Mesothelial cell of epicardium (in vitro differentiated cells): ENCODE data around the gene C2CD2L. TPM values are rescaled to one million over a fixed set of nuclear protein-coding genes. Genes with fewer than 3 reads are reported as not detected.
"Not testable (repeated sequence)": the region's sequence is repeated elsewhere in the genome, so short reads cannot be mapped to it uniquely, and the experiment has no call there.

Experiments
- DNase-seq, 2 experiments: peaks; one replicate each; pipeline ENCODE4 v3.0.0; 2021; ENCODE audit warnings: low spot score in 2 of 2; ENCODE audit not compliant: unreplicated experiment in 2 of 2
- H3K27ac Mint-ChIP-seq: 2 replicates; pipeline ENCODE4 v1.8.0; 2021; ENCODE audit warnings: mixed read lengths
- H3K27me3 Mint-ChIP-seq: 2 replicates; pipeline ENCODE4 v1.8.0; 2021; ENCODE audit warnings: low read depth, mixed read lengths
- H3K36me3 Mint-ChIP-seq: 2 replicates; pipeline ENCODE4 v1.8.0; 2021; ENCODE audit warnings: mixed read lengths
- H3K4me1 Mint-ChIP-seq: 2 replicates; pipeline ENCODE4 v1.8.0; 2021; ENCODE audit warnings: mixed read lengths
- H3K4me3 Mint-ChIP-seq: 2 replicates; pipeline ENCODE4 v1.8.0; 2021; ENCODE audit warnings: mild to moderate bottlenecking, moderate library complexity, mixed read lengths
- H3K9me3 Mint-ChIP-seq: 2 replicates; pipeline ENCODE4 v1.8.0; 2021; ENCODE audit warnings: mixed read lengths
- CTCF ChIP-seq: fragments of 200-600 bp; sonication (generic); IDR thresholded peaks from one replicate; pipeline ENCODE4 v1.5.0; 2021; ENCODE audit warnings: antibody characterized with exemption; ENCODE audit not compliant: unreplicated experiment
- total RNA-seq: library from RNA; stranded (reverse); gene quantifications from 3 replicates; pipeline ENCODE4 v1.2.1, GENCODE V29; 2021

C2CD2L gene
- total RNA-seq, 1 donor from 2014 or later, result 10.0 TPM

- TF ChIP-seq CTCF, result no peak
- Mint-ChIP-seq H3K9me3 (no peaks in the 10 kb centered on the region), H3K36me3 (peaks cover 20% of the 10 kb centered on the region), H3K4me1 (peaks cover 34% of the 10 kb centered on the region), H3K27ac (peak overlapping the region; percentile 94), H3K4me3 (peak overlapping the region; percentile 89), H3K27me3 (no peaks in the 10 kb centered on the region)
- DNase-seq, result peak; percentile 98
Observed at GRCh38 chr11:119095066-119095880, 11.9 kb upstream of the C2CD2L start.

GRCh38 chr11:119099711-119100110 lies 7.4 kb upstream of the C2CD2L start:
- DNase-seq, result no peak
- Mint-ChIP-seq H3K9me3 (no peaks in the 10 kb centered on the region), H3K27ac (no peak overlapping the region), H3K4me1 (peaks cover 38% of the 10 kb centered on the region), H3K36me3 (peaks cover 20% of the 10 kb centered on the region), H3K27me3 (no peaks in the 10 kb centered on the region), H3K4me3 (no peak overlapping the region)
- no peak for TF ChIP-seq CTCF

- Mint-ChIP-seq H3K36me3 (peaks cover 20% of the 10 kb centered on the region), H3K27ac (peak overlapping the region; percentile 77), H3K9me3 (no peaks in the 10 kb centered on the region), H3K27me3 (no peaks in the 10 kb centered on the region), H3K4me3 (peak overlapping the region; percentile 80), H3K4me1 (peaks cover 42% of the 10 kb centered on the region)
- DNase-seq, result no peak
- TF ChIP-seq CTCF, result no peak
Observed at GRCh38 chr11:119100246-119100970, 6.7 kb upstream of the C2CD2L start.

- DNase-seq, result no peak
- Mint-ChIP-seq H3K27ac (peak overlapping the region; percentile 100), H3K4me1 (peaks cover 40% of the 10 kb centered on the region), H3K9me3 (no peaks in the 10 kb centered on the region), H3K4me3 (peak overlapping the region; percentile 80), H3K27me3 (no peaks in the 10 kb centered on the region), H3K36me3 (peaks cover 20% of the 10 kb centered on the region)
- TF ChIP-seq CTCF, result no peak
Observed at GRCh38 chr11:119100994-119101758, 6.0 kb upstream of the C2CD2L start.

- Mint-ChIP-seq H3K36me3 (peaks cover 15% of the 10 kb centered on the region), H3K27ac (peak within 1 kb of the TSS; percentile 100), H3K27me3 (no peaks in the 10 kb centered on the region), H3K4me1 (peaks cover 48% of the 10 kb centered on the region), H3K4me3 (peak within 1 kb of the TSS; percentile 80), H3K9me3 (no peaks in the 10 kb centered on the region)
- peak; percentile 55 to 77 for DNase-seq
- no peak for TF ChIP-seq CTCF
Observed at GRCh38 chr11:119101759-119102423, 5.3 kb upstream of the C2CD2L start, which contains the start of gene DPAGT1. Gene DPAGT1, minus strand, starts transcription at chr11:119101853. Its CDS starts 198 bp downstream, at chr11:119101655.

- not testable (repeated sequence) for H3K27me3 Mint-ChIP-seq, H3K9me3 Mint-ChIP-seq, H3K36me3 Mint-ChIP-seq, DNase-seq
- peaks cover 52% of the 10 kb centered on the region for H3K4me1 Mint-ChIP-seq
- H3K4me3 Mint-ChIP-seq, result peak overlapping the region; percentile 20
- H3K27ac Mint-ChIP-seq, result peak overlapping the region; percentile 100
Observed at GRCh38 chr11:119103161-119103664, 3.9 kb upstream of the C2CD2L start.
